ENCODE results near the gene NETO1.

The NETO1 gene, protein sequence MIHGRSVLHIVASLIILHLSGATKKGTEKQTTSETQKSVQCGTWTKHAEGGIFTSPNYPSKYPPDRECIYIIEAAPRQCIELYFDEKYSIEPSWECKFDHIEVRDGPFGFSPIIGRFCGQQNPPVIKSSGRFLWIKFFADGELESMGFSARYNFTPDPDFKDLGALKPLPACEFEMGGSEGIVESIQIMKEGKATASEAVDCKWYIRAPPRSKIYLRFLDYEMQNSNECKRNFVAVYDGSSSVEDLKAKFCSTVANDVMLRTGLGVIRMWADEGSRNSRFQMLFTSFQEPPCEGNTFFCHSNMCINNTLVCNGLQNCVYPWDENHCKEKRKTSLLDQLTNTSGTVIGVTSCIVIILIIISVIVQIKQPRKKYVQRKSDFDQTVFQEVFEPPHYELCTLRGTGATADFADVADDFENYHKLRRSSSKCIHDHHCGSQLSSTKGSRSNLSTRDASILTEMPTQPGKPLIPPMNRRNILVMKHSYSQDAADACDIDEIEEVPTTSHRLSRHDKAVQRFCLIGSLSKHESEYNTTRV
- 0 reads per million in 9 experiments for total RNA-seq

DNA sequence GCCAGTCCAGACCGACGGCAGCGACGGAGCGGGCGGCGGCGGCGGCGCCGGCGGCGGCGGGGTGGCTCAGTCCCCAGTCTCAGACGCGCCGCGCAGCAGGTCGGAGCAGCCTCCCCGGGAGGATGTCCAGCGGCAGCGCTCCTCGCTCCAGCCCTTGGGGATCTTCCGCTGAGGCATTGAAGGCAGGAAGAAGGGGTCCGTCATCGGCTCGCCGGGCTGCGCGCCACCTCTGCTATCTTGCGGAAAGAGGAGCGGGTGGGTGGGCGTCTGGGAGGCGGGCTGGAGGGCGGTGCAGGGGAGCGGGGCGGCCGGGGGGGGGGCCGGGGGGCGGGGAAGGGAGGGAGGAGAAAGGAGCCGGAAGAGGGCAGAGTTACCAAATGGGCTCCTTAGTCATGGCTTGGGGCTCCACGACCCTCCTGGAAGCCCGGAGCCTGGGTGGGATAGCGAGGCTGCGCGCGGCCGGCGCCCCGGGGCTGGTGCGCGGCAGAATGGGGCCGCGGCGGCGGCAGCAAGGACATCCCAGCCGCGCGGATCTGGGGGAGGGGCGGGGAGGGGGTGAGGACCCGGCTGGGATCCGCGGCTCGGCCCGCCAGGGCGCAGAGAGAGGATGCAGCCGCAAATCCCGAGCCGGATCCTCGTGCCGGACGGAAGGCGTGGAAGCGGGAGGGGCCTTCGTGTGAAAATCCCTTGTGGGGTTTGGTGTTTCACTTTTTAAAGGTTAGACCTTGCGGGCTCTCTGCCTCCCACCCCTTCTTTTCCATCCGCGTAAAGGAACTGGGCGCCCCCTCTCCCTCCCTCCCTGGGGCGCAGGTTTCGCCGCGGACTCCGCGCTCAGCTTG, at the start of gene NETO1:
Gene NETO1, minus strand, starts transcription at position 242 of the 839 bp plus-strand sequence. CDS start 696 bp downstream, outside the sequence.
- H3K27ac Mint-ChIP-seq, result no peak within 1 kb of the TSS
- H3K27me3 Mint-ChIP-seq, result peaks cover 8 to 22% of the 10 kb centered on the region in 2 donors
- peaks cover 9 to 10% of the 10 kb centered on the region in 2 donors for H3K9me3 Mint-ChIP-seq
- ATAC-seq (replicated peaks), result no peak
- DNase-seq, result no peak
- peaks cover 0 to 2% of the 10 kb centered on the region in 2 donors for H3K4me1 Mint-ChIP-seq (ENCODE audit: low read depth in 2 of 2)
- no peak within 1 kb of the TSS for H3K4me3 Mint-ChIP-seq
- no peaks in the 10 kb centered on the region for H3K36me3 Mint-ChIP-seq (ENCODE audit: insufficient read depth)

DNA sequence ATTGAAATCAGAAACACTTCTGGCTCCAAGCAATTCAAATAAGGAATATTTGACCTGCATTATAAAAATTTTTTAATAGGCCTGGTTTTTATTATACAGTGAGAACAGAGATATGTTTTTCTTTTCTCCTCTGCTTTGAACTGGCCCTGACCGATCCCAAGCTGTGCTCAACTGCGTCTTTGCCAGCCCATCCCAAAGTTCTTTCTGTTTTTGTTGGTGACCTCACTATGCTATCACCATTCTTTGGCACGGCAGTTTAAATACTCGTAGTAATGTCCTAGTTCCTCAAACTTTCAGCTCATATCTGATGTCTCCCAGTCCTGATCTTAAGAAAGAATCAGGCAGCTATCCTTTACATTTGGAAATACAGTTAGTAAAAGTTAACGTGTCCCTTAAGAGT, 42.3 kb upstream of the NETO1 start:
- ATAC-seq (replicated peaks), result no peak
- no peak overlapping the region for H3K27ac Mint-ChIP-seq
- no peaks in the 10 kb centered on the region for H3K4me1 Mint-ChIP-seq (ENCODE audit: low read depth in 2 of 2)
- H3K9me3 Mint-ChIP-seq, result peaks cover 5 to 8% of the 10 kb centered on the region in 2 donors
- H3K27me3 Mint-ChIP-seq, result no peaks in the 10 kb centered on the region
- no peak for DNase-seq
- H3K4me3 Mint-ChIP-seq, result no peak overlapping the region
- H3K36me3 Mint-ChIP-seq (ENCODE audit: insufficient read depth), result no peaks in the 10 kb centered on the region

DNA sequence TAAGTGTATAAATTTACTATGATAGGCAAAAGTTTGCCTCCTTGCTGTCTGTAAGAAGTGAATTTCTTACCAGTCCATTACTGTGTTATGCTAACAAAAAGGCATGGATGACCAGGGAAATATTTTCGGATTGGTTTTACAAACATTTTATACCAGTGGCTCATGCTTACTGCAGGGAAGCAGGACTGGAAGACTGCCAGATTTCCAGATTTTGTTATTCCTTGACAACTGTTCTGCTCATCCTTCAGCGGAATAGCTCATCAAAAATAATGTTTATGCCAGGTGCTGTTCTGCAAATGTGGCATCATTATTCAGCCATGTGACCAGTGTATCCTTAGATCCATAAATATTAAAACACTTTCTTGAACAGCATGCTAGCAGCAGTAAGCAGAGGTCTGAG, 40.4 kb upstream of the NETO1 start:
- no peak for DNase-seq
- H3K27me3 Mint-ChIP-seq, result no peaks in the 10 kb centered on the region
- H3K4me1 Mint-ChIP-seq (ENCODE audit: low read depth in 2 of 2), result no peaks in the 10 kb centered on the region
- no peak overlapping the region for H3K4me3 Mint-ChIP-seq
- H3K27ac Mint-ChIP-seq, result no peak overlapping the region
- peaks cover 0 to 2% of the 10 kb centered on the region in 2 donors for H3K9me3 Mint-ChIP-seq
- H3K36me3 Mint-ChIP-seq (ENCODE audit: insufficient read depth), result no peaks in the 10 kb centered on the region
- ATAC-seq (replicated peaks), result no peak

DNA sequence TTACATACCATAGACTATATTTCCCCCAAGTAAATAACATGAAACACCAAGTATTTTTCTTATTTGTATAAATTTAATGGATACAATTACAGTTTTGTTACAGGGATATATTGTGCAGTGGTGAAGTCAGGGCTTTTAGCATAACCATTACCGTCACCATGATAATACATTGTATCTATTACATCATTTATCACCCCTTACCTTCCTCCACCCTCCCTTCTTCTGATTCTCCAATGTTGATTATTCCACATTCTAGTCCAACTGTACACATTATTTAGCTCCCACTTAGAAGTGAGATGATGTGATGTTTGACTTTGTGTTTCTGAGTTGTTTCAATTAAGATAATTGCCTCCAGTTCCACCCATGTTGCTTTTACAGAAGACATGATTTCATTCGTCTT, 35.2 kb upstream of the NETO1 start:
- H3K27me3 Mint-ChIP-seq, result no peaks in the 10 kb centered on the region

DNA sequence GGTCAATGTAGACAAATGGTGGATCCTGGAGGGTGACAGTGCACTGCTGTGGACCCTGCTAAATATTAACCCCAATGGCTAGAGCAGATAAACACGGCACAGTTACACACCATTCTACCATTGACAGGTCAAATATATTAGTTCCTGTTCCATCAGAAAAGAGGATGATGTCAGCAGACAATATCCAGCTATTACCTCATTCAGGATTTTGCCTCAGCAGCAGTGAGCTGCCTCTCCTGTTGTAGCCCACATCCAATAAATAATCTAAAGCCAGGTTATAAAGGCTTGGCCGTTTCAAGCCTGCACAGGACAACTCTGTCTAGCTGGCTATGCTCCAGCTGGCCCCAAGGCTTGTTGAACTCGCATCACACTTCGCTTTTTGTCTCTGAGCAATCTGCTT, 31.6 kb upstream of the NETO1 start:
- no peak overlapping the region for H3K27ac Mint-ChIP-seq
- no peak overlapping the region for H3K4me3 Mint-ChIP-seq
- H3K36me3 Mint-ChIP-seq (ENCODE audit: insufficient read depth), result no peaks in the 10 kb centered on the region
- ATAC-seq (replicated peaks), result no peak
- no peak for DNase-seq
- H3K4me1 Mint-ChIP-seq (ENCODE audit: low read depth in 2 of 2), result no peaks in the 10 kb centered on the region
- H3K27me3 Mint-ChIP-seq, result no peaks in the 10 kb centered on the region
- H3K9me3 Mint-ChIP-seq, result peaks cover 8 to 10% of the 10 kb centered on the region in 2 donors

More for the DNA sequence above, 35.2 kb upstream of the NETO1 start:
- Mint-ChIP-seq H3K27ac (no peak overlapping the region), H3K4me1 (ENCODE audit: low read depth in 2 of 2) (no peaks in the 10 kb centered on the region), H3K36me3 (ENCODE audit: insufficient read depth) (no peaks in the 10 kb centered on the region), H3K4me3 (no peak overlapping the region), H3K9me3 (peaks cover 0 to 4% of the 10 kb centered on the region in 2 donors)
- ATAC-seq (replicated peaks) (no peak), DNase-seq (no peak)

DNA sequence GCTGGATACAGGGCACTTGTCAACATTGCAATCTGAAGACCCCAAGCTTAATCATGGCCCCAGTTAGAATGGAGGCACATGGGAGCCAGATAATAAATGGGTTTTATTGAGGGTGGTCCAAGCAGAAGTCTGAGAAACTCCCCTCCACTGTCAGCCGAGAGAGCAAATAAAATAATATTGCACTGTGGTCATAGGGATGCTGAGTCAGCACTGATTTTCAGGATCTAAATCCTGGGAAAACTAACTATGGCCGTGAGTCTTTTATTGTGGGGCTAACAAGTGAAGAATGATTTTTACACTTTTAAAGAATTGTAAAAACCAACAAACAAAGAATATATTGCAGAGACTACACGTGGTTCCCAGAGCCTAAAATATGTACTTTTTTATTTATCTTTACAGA, 31.1 kb upstream of the NETO1 start:
- Mint-ChIP-seq H3K27ac (no peak overlapping the region), H3K27me3 (no peaks in the 10 kb centered on the region), H3K4me1 (ENCODE audit: low read depth in 2 of 2) (no peaks in the 10 kb centered on the region), H3K9me3 (peaks cover 8 to 10% of the 10 kb centered on the region in 2 donors), H3K4me3 (no peak overlapping the region), H3K36me3 (ENCODE audit: insufficient read depth) (no peaks in the 10 kb centered on the region)
- ATAC-seq (replicated peaks) (no peak), DNase-seq (no peak)

DNA sequence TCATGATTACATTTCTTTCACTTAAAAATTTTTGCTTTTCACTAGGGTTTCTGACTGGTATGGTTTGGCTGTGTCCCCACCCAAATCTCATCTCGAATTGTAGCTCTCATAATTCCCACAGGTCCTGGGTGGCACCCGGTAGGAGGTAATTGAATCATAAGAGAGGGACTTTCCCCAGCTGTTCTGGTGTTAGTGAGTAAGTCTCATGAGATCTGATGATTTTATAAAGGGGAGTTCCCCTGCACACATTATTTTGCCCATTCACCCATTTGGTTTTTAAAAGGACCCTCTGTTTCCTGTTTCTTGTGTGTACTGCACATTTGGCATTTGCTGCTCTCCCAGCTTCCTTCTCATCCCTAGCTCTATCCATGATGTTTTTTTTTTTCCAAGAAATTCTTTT, 27.8 kb upstream of the NETO1 start:
- Mint-ChIP-seq H3K27ac (no peak overlapping the region), H3K4me1 (ENCODE audit: low read depth in 2 of 2) (no peaks in the 10 kb centered on the region), H3K36me3 (ENCODE audit: insufficient read depth) (no peaks in the 10 kb centered on the region), H3K9me3 (peaks cover 8% of the 10 kb centered on the region in 2 donors), H3K27me3 (no peaks in the 10 kb centered on the region), H3K4me3 (no peak overlapping the region)
- no peak for ATAC-seq (replicated peaks)
- DNase-seq, result no peak

DNA sequence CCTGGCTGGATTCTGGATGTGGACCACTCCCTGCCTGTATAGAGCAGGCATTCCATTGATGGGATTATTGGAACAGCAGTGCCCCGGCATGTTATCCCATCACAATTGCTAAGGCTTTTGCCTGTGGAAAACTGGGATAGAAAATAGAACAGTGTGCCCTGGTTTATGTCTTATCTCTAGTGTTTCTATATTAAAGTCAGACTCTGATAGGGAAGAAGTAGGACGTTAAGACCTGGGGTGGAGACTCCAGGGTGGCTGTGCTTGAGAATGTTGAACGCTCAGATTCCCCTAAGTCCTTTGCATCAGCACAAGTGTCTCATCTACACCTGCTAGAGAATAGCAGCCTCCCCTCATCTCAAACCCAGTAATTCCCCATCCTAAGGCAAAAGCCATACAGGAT, 10.8 kb upstream of the NETO1 start:
- Mint-ChIP-seq H3K27ac (no peak overlapping the region), H3K36me3 (ENCODE audit: insufficient read depth) (no peaks in the 10 kb centered on the region), H3K4me1 (ENCODE audit: low read depth in 2 of 2) (no peaks in the 10 kb centered on the region), H3K4me3 (no peak overlapping the region), H3K27me3 (no peaks in the 10 kb centered on the region), H3K9me3 (peaks cover 6 to 24% of the 10 kb centered on the region in 2 donors)
- ATAC-seq (replicated peaks) (no peak), DNase-seq (no peak)

DNA sequence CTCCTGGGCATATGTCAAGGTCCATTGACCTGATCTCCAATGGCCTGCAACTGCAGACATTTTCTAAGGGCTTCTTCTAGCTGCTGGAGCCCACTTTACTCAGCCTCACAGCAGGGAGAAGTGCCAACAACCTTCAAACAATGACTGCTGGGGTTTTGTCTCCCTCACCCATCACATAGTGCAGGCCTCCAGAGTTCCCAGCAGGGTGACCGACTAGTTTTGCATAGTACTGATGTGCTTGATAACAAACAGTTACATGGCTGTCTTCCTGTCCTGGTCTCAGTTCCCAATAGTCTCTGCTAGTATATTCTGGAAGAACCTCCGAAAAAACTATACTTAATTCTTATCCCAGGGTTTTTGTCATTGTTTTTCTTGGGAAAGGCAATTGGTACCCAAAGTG, 10.4 kb upstream of the NETO1 start:
- DNase-seq (no peak), ATAC-seq (replicated peaks) (no peak)
- Mint-ChIP-seq H3K4me1 (ENCODE audit: low read depth in 2 of 2) (no peaks in the 10 kb centered on the region), H3K27me3 (no peaks in the 10 kb centered on the region), H3K4me3 (no peak overlapping the region), H3K36me3 (ENCODE audit: insufficient read depth) (no peaks in the 10 kb centered on the region), H3K9me3 (peaks cover 4 to 19% of the 10 kb centered on the region in 2 donors), H3K27ac (no peak overlapping the region)

DNA sequence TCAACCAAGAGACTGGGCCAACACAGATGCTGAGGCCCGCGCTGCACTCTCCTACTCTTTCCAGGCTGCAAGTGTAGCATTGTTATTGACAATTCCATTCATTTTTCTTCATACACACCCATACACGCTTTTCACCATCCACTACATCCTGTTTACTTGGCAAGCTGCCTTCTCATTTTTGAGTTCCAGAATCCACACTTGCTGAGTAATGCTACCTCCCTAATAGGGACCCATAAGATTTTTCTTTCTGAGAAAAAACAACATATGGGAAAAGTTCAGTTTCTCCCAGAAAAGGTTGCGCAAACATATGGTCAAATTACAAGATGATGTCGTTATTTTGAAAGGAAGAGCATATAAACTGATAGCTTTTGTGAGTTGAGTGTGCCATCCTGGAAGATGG, 3.3 kb upstream of the NETO1 start:
- peaks cover 9 to 10% of the 10 kb centered on the region in 2 donors for H3K9me3 Mint-ChIP-seq
- H3K4me3 Mint-ChIP-seq, result no peak overlapping the region
- H3K36me3 Mint-ChIP-seq (ENCODE audit: insufficient read depth), result no peaks in the 10 kb centered on the region
- no peak for ATAC-seq (replicated peaks)
- no peak overlapping the region for H3K27ac Mint-ChIP-seq
- H3K4me1 Mint-ChIP-seq (ENCODE audit: low read depth in 2 of 2), result peaks cover 0 to 2% of the 10 kb centered on the region in 2 donors
- peaks cover 8 to 21% of the 10 kb centered on the region in 2 donors for H3K27me3 Mint-ChIP-seq
- DNase-seq, result no peak

DNA sequence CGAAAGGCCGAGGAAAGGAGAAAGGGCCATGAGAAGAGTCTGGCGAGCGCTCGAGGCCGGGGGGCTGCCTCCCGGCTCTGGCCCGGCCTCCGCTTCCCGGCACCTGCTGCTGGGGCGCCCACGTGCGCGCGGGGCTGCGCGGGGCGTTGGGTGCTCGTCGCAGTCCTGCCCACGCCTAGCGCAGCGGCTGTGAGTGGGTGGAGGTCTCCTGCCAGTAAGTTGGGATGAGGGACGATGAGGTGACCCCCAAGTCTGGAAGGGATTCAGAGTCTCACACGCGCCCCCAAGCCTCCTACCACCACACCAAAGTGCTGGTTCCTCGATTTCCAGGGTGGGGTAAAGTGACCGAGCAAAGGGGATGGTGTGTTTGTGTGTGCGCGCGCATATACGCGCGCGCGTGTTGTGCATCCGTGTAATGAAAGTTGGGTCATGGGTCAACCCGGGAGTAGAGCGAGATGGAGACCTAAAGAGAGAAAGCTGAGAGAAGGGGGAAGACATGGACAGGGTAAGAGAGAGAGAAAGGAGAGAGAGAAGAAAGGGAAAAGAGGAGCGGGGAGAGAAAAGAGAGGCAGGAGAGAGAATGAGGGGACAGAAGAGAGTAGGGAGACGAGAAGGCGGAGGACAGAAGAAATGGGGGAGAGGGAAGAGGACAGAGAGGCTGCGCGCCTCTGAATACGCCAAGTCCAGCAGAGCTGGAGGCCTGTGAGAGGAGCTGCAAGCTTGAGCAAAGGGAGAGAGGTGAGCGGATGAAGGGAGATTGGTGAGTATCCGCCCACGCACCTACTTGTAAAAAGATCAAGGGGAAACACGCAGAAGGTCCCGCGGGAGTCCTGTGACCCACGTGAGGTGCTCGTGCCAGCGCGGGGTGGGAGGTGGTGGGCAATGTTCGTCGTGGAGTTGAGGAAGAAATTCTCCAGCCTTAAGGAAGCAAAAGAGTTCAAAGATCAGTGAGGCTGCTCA, 1.7 kb upstream of the NETO1 start:
- Mint-ChIP-seq H3K4me1 (ENCODE audit: low read depth in 2 of 2) (peaks cover 0 to 2% of the 10 kb centered on the region in 2 donors), H3K4me3 (no peak overlapping the region), H3K27me3 (peaks cover 8 to 22% of the 10 kb centered on the region in 2 donors), H3K36me3 (ENCODE audit: insufficient read depth) (no peaks in the 10 kb centered on the region), H3K27ac (no peak overlapping the region), H3K9me3 (peaks cover 9 to 10% of the 10 kb centered on the region in 2 donors)
- DNase-seq, result no peak
- no peak for ATAC-seq (replicated peaks)

DNA sequence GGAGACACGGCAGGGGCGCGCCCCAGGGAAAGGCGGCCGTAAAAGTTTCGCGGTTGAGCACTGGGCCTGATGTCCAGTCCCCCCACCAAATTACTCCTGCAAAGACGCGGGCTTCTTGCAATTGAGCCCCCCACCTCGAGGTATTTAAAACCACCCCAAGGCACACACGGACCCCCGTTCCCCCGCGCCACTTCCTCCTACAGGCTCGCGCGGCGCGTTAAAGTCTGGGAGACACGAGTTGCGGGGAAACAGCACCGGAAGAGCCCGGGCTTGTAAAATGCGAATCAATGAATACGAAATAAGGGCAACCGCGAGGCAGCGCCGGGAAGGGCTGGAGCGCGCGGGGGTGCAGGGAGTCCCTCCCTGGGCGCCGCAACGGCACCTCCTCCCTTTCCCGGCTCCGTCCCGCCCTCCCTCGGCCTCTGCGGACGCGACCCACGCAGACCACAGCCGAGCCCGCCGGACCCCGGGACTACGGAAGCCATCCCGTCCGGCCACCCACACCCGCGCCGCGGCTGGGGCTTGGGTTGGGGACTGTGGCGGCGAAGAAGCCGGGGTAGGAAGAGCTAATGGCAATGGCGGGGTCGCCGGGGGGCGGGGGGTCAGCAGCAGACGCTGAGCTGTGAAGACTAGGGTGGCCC, 918 bp upstream of the NETO1 start:
- ATAC-seq (replicated peaks), result no peak
- H3K27ac Mint-ChIP-seq, result no peak overlapping the region
- H3K36me3 Mint-ChIP-seq (ENCODE audit: insufficient read depth), result no peaks in the 10 kb centered on the region
- peaks cover 8 to 22% of the 10 kb centered on the region in 2 donors for H3K27me3 Mint-ChIP-seq
- no peak overlapping the region for H3K4me3 Mint-ChIP-seq
- DNase-seq, result no peak
- peaks cover 9 to 10% of the 10 kb centered on the region in 2 donors for H3K9me3 Mint-ChIP-seq
- H3K4me1 Mint-ChIP-seq (ENCODE audit: low read depth in 2 of 2), result peaks cover 0 to 2% of the 10 kb centered on the region in 2 donors

Measured in effector memory CD8-positive, alpha-beta T cell (primary cell).